Neural cell (in vitro differentiated cells): Measurements from ENCODE around the gene KRTAP4-7. TPM values are rescaled to one million over a fixed set of nuclear protein-coding genes. Genes with fewer than 3 reads are reported as not detected.
"Not testable (repeated sequence)": the region's sequence is repeated elsewhere in the genome, so short reads cannot be mapped to it uniquely, and the experiment has no call there.

Experiments used
- H2AFZ ChIP-seq: fragments of 200-600, 300-800 bp; sonication (generic), shearing (Covaris generic); 2 replicates; pipeline ENCODE4 v1.6.0; 2014; ENCODE audit warnings: low read depth, mild to moderate bottlenecking, antibody characterized with exemption, low read length, moderate library complexity
- H3F3A ChIP-seq: fragments of 200-600 bp; shearing (Covaris generic); 2 replicates; pipeline ENCODE4 v1.6.1; 2016; ENCODE audit warnings: mild to moderate bottlenecking, moderate library complexity, mixed read lengths, antibody characterized with exemption, low read length; ENCODE audit not compliant: insufficient read depth, poor library complexity, severe bottlenecking
- H3K27ac ChIP-seq: fragments of 200-600, 300-800 bp; sonication (generic), shearing (Covaris generic); 2 replicates; pipeline ENCODE4 v1.5.1; 2014; ENCODE audit warnings: mild to moderate bottlenecking, low read length, moderate library complexity
- H3K27me3 ChIP-seq: fragments of 300-800, 200-600 bp; sonication (generic), shearing (Covaris generic); 2 replicates; pipeline ENCODE4 v1.6.0; 2014; ENCODE audit warnings: mild to moderate bottlenecking, low read depth, low read length, moderate library complexity; ENCODE audit not compliant: insufficient read depth
- H3K36me3 ChIP-seq: fragments of 300-800, 200-600 bp; sonication (generic), shearing (Covaris generic); 2 replicates; pipeline ENCODE4 v1.5.1; 2014; ENCODE audit warnings: mild to moderate bottlenecking, antibody characterized with exemption, low read length, moderate library complexity; ENCODE audit not compliant: insufficient read depth
- H3K4me2 ChIP-seq: fragments of 300-800, 200-600 bp; sonication (generic), shearing (Covaris generic); 2 replicates; pipeline ENCODE4 v1.6.0; 2014; ENCODE audit warnings: mild to moderate bottlenecking, low read length
- H3K4me3 ChIP-seq: fragments of 300-800, 200-600 bp; sonication (generic), shearing (Covaris generic); 2 replicates; pipeline ENCODE4 v1.5.1; 2014; ENCODE audit warnings: mild to moderate bottlenecking, low read length, moderate library complexity
- H3K79me2 ChIP-seq: fragments of 200-600 bp; shearing (Covaris generic); replicated peaks from 2 replicates; pipeline ENCODE4 v1.6.0; 2014; ENCODE audit warnings: mild to moderate bottlenecking, low read length, moderate library complexity; ENCODE audit not compliant: insufficient read depth
- H3K9ac ChIP-seq: fragments of 300-800, 200-600 bp; sonication (generic), shearing (Covaris generic); 2 replicates; pipeline ENCODE4 v1.6.1; 2016; ENCODE audit warnings: mild to moderate bottlenecking, low read length, mixed read lengths
- H3K9me2 ChIP-seq: fragments of 200-600 bp; shearing (Covaris generic); 2 replicates; pipeline ENCODE4 v1.6.1; 2016; ENCODE audit warnings: mild to moderate bottlenecking, low read length, mixed read lengths; ENCODE audit not compliant: insufficient read depth
- H3K9me3 ChIP-seq: fragments of 200-600, 300-800 bp; sonication (generic), shearing (Covaris generic); 2 replicates; pipeline ENCODE4 v1.6.1; 2016; ENCODE audit warnings: mild to moderate bottlenecking, mixed run types, low read length, moderate library complexity, mixed read lengths
- H4K20me1 ChIP-seq: fragments of 200-600 bp; shearing (Covaris generic); 2 replicates; pipeline ENCODE4 v1.6.1; 2016; ENCODE audit warnings: mild to moderate bottlenecking, mixed run types; ENCODE audit not compliant: insufficient read depth
- EZH2 ChIP-seq: fragments of 200-600, 300-800 bp; shearing (Covaris generic), sonication (generic); IDR thresholded peaks from 2 replicates; pipeline ENCODE4 v1.6.1; 2014; ENCODE audit warnings: antibody characterized with exemption, low read length, borderline replicate concordance, mild to moderate bottlenecking; ENCODE audit not compliant: insufficient read depth, poor library complexity, severe bottlenecking
- POLR2AphosphoS5 ChIP-seq: IDR thresholded peaks from 2 replicates; pipeline ENCODE4 v1.6.1; 2012
- RAD21 ChIP-seq: fragments of 450-650 bp; conservative IDR thresholded peaks from 2 replicates; pipeline ENCODE4 v1.6.1; 2014; ENCODE audit warnings: antibody characterized with exemption, mild to moderate bottlenecking, moderate library complexity
- TAF1 ChIP-seq: IDR thresholded peaks from 2 replicates; pipeline ENCODE4 v1.6.1; 2012; ENCODE audit warnings: low read depth
- polyA minus RNA-seq: library from RNA; depleted of rRNA, polyadenylated mRNA; stranded (reverse); fragments of >200 nt; gene quantifications from 2 replicates; pipeline ENCODE4 v1.2.3, GENCODE V29; 2014
- polyA plus RNA-seq: library from polyadenylated mRNA; depleted of rRNA; stranded (reverse); fragments of >200 nt; gene quantifications from 2 replicates; pipeline ENCODE4 v1.2.3, GENCODE V29; 2014

KRTAP4-7 gene
- polyA plus RNA-seq (not detected in 2 replicates), polyA minus RNA-seq (not detected in 2 replicates)

GRCh38 chr17:41084100-41084856 lies at the start of gene KRTAP4-7:
Gene KRTAP4-7 (plus strand): TSS chr17:41084150. CDS start chr17:41084207, 57 bp downstream.
- not testable (repeated sequence) for H2AFZ ChIP-seq, H3K27ac ChIP-seq, H3F3A ChIP-seq, H3K9me2 ChIP-seq, H3K4me3 ChIP-seq, H3K9me3 ChIP-seq, H3K9ac ChIP-seq, H3K4me2 ChIP-seq, H3K36me3 ChIP-seq, H4K20me1 ChIP-seq, H3K27me3 ChIP-seq, H3K79me2 ChIP-seq

- not testable (repeated sequence) for H3K4me3 ChIP-seq, H3F3A ChIP-seq, H3K27me3 ChIP-seq, H3K36me3 ChIP-seq, H2AFZ ChIP-seq, H3K9ac ChIP-seq, H3K4me2 ChIP-seq, H3K9me2 ChIP-seq, H4K20me1 ChIP-seq, H3K27ac ChIP-seq, H3K79me2 ChIP-seq, H3K9me3 ChIP-seq
Observed at GRCh38 chr17:41034346-41034935, 49.5 kb upstream of the KRTAP4-7 start, which contains the start of gene KRTAP1-3. Gene KRTAP1-3 (minus strand): TSS chr17:41034874. CDS start chr17:41034821, 53 bp downstream.

- Histone ChIP-seq H4K20me1 (no peaks in the 10 kb centered on the region), H3K36me3 (no peaks in the 10 kb centered on the region), H3K9me3 (no peaks in the 10 kb centered on the region), H3K4me3 (no peak overlapping the region), H3K79me2 (no peaks in the 10 kb centered on the region), H3F3A (no peaks in the 10 kb centered on the region), H3K27ac (no peak overlapping the region), H3K9me2 (no peaks in the 10 kb centered on the region), H3K4me2 (no peak overlapping the region), H3K27me3 (no peaks in the 10 kb centered on the region), H2AFZ (no peak overlapping the region), H3K9ac (no peak overlapping the region)
- TF ChIP-seq TAF1 (no peak), POLR2AphosphoS5 (no peak), EZH2 (no peak), RAD21 (no peak)
Observed at GRCh38 chr17:41037853-41038350, 46.0 kb upstream of the KRTAP4-7 start.

- not testable (repeated sequence) for H2AFZ ChIP-seq
Observed at GRCh38 chr17:41040783-41041571, 43.0 kb upstream of the KRTAP4-7 start, which contains the start of gene KRTAP1-1. Gene KRTAP1-1 (minus strand): TSS chr17:41041450. CDS start chr17:41041397, 53 bp downstream.

More at GRCh38 chr17:41040783-41041571, 43.0 kb upstream of the KRTAP4-7 start, which contains the start of gene KRTAP1-1:
- H3K79me2 ChIP-seq, H3F3A ChIP-seq, H3K9me3 ChIP-seq, H3K9me2 ChIP-seq, H3K9ac ChIP-seq, H3K4me2 ChIP-seq, H3K4me3 ChIP-seq, H3K27ac ChIP-seq, H3K36me3 ChIP-seq, H4K20me1 ChIP-seq, H3K27me3 ChIP-seq: not testable (repeated sequence)
